Ascending aorta (tissue), 2 donors: ENCODE measurements around the gene CDK14. TPM values are rescaled to one million over a fixed set of nuclear protein-coding genes. Genes with fewer than 3 reads are reported as not detected.

Experiments used
- DNase-seq, 2 donors: peaks; one replicate each; pipeline ENCODE4 v3.0.0-alpha.2; 2019; ENCODE audit warnings: low spot score in 2 of 2
- H3K27ac ChIP-seq, 2 donors: fragments of 200-600 bp; sonication (generic); one replicate each; pipeline ENCODE4 v1.5.1; 2016 to 2017; ENCODE audit warnings: mild to moderate bottlenecking in 1 of 2
- H3K27me3 ChIP-seq: fragments of 200-600 bp; sonication (generic); one replicate; pipeline ENCODE4 v1.5.1; 2017
- H3K36me3 ChIP-seq, 2 donors: fragments of 200-600 bp; sonication (generic); one replicate each; pipeline ENCODE4 v1.5.1; 2016
- H3K4me1 ChIP-seq, 2 donors: fragments of 200-600 bp; sonication (generic); one replicate each; pipeline ENCODE4 v1.5.1; 2016 to 2017; ENCODE audit warnings: mild to moderate bottlenecking in 1 of 2
- H3K4me3 ChIP-seq, 2 donors: fragments of 200-600 bp; sonication (generic); one replicate each; pipeline ENCODE4 v1.5.1; 2016 to 2017; ENCODE audit warnings: mild to moderate bottlenecking in 1 of 2
- H3K9me3 ChIP-seq, 2 donors: fragments of 200-600 bp; sonication (generic); one replicate each; pipeline ENCODE4 v1.5.1; 2016
- CTCF ChIP-seq, 3 experiments: fragments of 200-600 bp in 2 of 3; fragments of 450-650 bp in 1 of 3; sonication (generic) in 2 of 3; IDR thresholded peaks; one replicate each; pipeline ENCODE4 v1.5.1; 2016 to 2019; ENCODE audit warnings: antibody characterized with exemption in 3 of 3, mild to moderate bottlenecking in 1 of 3, moderate library complexity in 1 of 3
- intact Hi-C: fragments of 100-400 bp; cut with DNase I; formaldehyde crosslinking; loops from one replicate; pipeline ENCODE4 v1.15.1; 2023
- total RNA-seq: library from RNA; depleted of rRNA; stranded (reverse); fragments of >200 nt; gene quantifications from one replicate; pipeline ENCODE4 v1.1.0, GENCODE V29; 2016

Gene CDK14
- total RNA-seq, 1 donor from 2014 or later = 5.1 TPM

- intact Hi-C loops = no loop called here
- no peaks in the 10 kb centered on the region for H3K9me3 ChIP-seq
- H3K4me1 ChIP-seq = no peaks in the 10 kb centered on the region
Observed at GRCh38 chr7:90613088-90613498, 17.0 kb downstream of the CDK14 start.

GRCh38 chr7:90617442-90617841 lies 21.3 kb downstream of the CDK14 start:
- Histone ChIP-seq H3K27me3 (no peaks in the 10 kb centered on the region), H3K4me1 (no peaks in the 10 kb centered on the region), H3K4me3 (no peak overlapping the region), H3K36me3 (no peaks in the 10 kb centered on the region), H3K27ac (no peak overlapping the region), H3K9me3 (no peaks in the 10 kb centered on the region)
- no peak for TF ChIP-seq CTCF (IDR thresholded peaks at IDR 0.05)
- intact Hi-C loops = no loop called here
- DNase-seq = no peak

More at GRCh38 chr7:90613088-90613498, 17.0 kb downstream of the CDK14 start:
- no peak for TF ChIP-seq CTCF (IDR thresholded peaks at IDR 0.05)
- Histone ChIP-seq H3K4me3 (no peak overlapping the region), H3K27me3 (no peaks in the 10 kb centered on the region), H3K36me3 (no peaks in the 10 kb centered on the region), H3K27ac (no peak overlapping the region)
- DNase-seq = no peak

- Histone ChIP-seq H3K27ac (no peak overlapping the region), H3K4me1 (peaks cover 0 to 2% of the 10 kb centered on the region in 2 donors), H3K9me3 (no peaks in the 10 kb centered on the region), H3K27me3 (no peaks in the 10 kb centered on the region), H3K4me3 (no peak overlapping the region), H3K36me3 (no peaks in the 10 kb centered on the region)
- no peak for TF ChIP-seq CTCF (IDR thresholded peaks at IDR 0.05)
- intact Hi-C loops = no loop called here
- DNase-seq = no peak
Observed at GRCh38 chr7:90618876-90619275, 22.8 kb downstream of the CDK14 start.

- H3K27me3 ChIP-seq = no peaks in the 10 kb centered on the region
- no peak for DNase-seq
- H3K4me1 ChIP-seq = peaks cover 0 to 11% of the 10 kb centered on the region in 2 donors
- no peak for TF ChIP-seq CTCF (IDR thresholded peaks at IDR 0.05)
- no peak overlapping the region for H3K4me3 ChIP-seq
- no peak overlapping the region for H3K27ac ChIP-seq
- H3K9me3 ChIP-seq = no peaks in the 10 kb centered on the region
- intact Hi-C loops = loop anchor here (5.0 to 10.0 kb wide), 2 partner anchors 69 to 166 kb away; no protein-coding TSS in a partner anchor
- H3K36me3 ChIP-seq = no peaks in the 10 kb centered on the region
Observed at GRCh38 chr7:90621125-90621746, 25.1 kb downstream of the CDK14 start.

- intact Hi-C loops = loop anchor here (5.0 to 10.0 kb wide), 2 partner anchors 69 to 167 kb away; no protein-coding TSS in a partner anchor
- Histone ChIP-seq H3K9me3 (no peaks in the 10 kb centered on the region), H3K27ac (no peak overlapping the region), H3K4me3 (no peak overlapping the region), H3K36me3 (no peaks in the 10 kb centered on the region), H3K27me3 (no peaks in the 10 kb centered on the region), H3K4me1 (peaks cover 0 to 11% of the 10 kb centered on the region in 2 donors)
- TF ChIP-seq CTCF (IDR thresholded peaks at IDR 0.05) = no peak
- DNase-seq = no peak
Observed at GRCh38 chr7:90621747-90622140, 25.6 kb downstream of the CDK14 start.
